Left hindlimb (tissue), 1 donor: Measurements from ENCODE around the gene TMTC4.

ENCODE experiments used
- DNase-seq: peaks from one replicate; pipeline ENCODE4 v3.0.0-alpha.2; 2018

The TMTC4 gene

GRCh38 chr13:100666124-100666523, 8.5 kb downstream of the TMTC4 start:
- DNase-seq = no peak

- no peak for DNase-seq
These were observed 9.2 kb downstream of the TMTC4 start for GRCh38 chr13:100665403-100665802.

- no peak for DNase-seq
These were observed 10.3 kb downstream of the TMTC4 start for GRCh38 chr13:100664171-100664900.

- DNase-seq = no peak
These were observed 12.0 kb downstream of the TMTC4 start for GRCh38 chr13:100662468-100663211.

GRCh38 chr13:100660761-100661160, 13.8 kb downstream of the TMTC4 start:
- DNase-seq = no peak

- no peak for DNase-seq
These were observed 15.0 kb downstream of the TMTC4 start for GRCh38 chr13:100659578-100659977.

- DNase-seq = no peak
These were observed 16.2 kb downstream of the TMTC4 start for GRCh38 chr13:100658363-100658762.

- no peak for DNase-seq
These were observed 16.7 kb downstream of the TMTC4 start for GRCh38 chr13:100657881-100658315.

GRCh38 chr13:100652510-100652909, 22.1 kb downstream of the TMTC4 start:
- DNase-seq = no peak

- DNase-seq = peak; percentile 63
These were observed 24.3 kb downstream of the TMTC4 start for GRCh38 chr13:100650326-100650725.

GRCh38 chr13:100648354-100648753, 26.2 kb downstream of the TMTC4 start:
- DNase-seq = no peak

- no peak for DNase-seq
These were observed 27.7 kb downstream of the TMTC4 start for GRCh38 chr13:100646871-100647270.

- no peak for DNase-seq
These were observed 28.4 kb downstream of the TMTC4 start for GRCh38 chr13:100646030-100646673.

GRCh38 chr13:100645382-100645781, 29.2 kb downstream of the TMTC4 start:
- no peak for DNase-seq

- DNase-seq = peak; percentile 32
These were observed 30.2 kb downstream of the TMTC4 start for GRCh38 chr13:100644371-100644770.

- DNase-seq = no peak
These were observed 36.8 kb downstream of the TMTC4 start for GRCh38 chr13:100637796-100638195.

GRCh38 chr13:100637380-100637779, 37.2 kb downstream of the TMTC4 start:
- no peak for DNase-seq

GRCh38 chr13:100636441-100636840, 38.2 kb downstream of the TMTC4 start:
- DNase-seq = no peak

GRCh38 chr13:100636004-100636403, 38.6 kb downstream of the TMTC4 start:
- no peak for DNase-seq

- no peak for DNase-seq
These were observed 39.9 kb downstream of the TMTC4 start for GRCh38 chr13:100634696-100635095.

- no peak for DNase-seq
These were observed 41.1 kb downstream of the TMTC4 start for GRCh38 chr13:100633461-100633860.

GRCh38 chr13:100630555-100630954, 44.0 kb downstream of the TMTC4 start:
- no peak for DNase-seq

GRCh38 chr13:100627120-100627519, 47.5 kb downstream of the TMTC4 start:
- no peak for DNase-seq

GRCh38 chr13:100625447-100625846, 49.1 kb downstream of the TMTC4 start:
- DNase-seq = no peak
